SU-DHL-6 (cell line): ENCODE measurements around the gene KCNN2.

Experiments
- EZH2phosphoT487 ChIP-seq: fragments of 200-600 bp; sonication (generic), shearing (Covaris generic); conservative IDR thresholded peaks from 2 replicates; pipeline ENCODE4 v1.6.1; 2018; ENCODE audit warnings: mild to moderate bottlenecking, antibody characterized with exemption, low read length, moderate library complexity, mixed read lengths
- TF ChIP-seq, protein P1 (sequence below): fragments of 200-600 bp; sonication (generic); IDR thresholded peaks from one replicate; pipeline ENCODE4 v1.5.1; 2017; ENCODE audit warnings: antibody characterized with exemption, mild to moderate bottlenecking, low read length, moderate library complexity; ENCODE audit not compliant: insufficient read depth, poor library complexity, severe bottlenecking

DNA sequence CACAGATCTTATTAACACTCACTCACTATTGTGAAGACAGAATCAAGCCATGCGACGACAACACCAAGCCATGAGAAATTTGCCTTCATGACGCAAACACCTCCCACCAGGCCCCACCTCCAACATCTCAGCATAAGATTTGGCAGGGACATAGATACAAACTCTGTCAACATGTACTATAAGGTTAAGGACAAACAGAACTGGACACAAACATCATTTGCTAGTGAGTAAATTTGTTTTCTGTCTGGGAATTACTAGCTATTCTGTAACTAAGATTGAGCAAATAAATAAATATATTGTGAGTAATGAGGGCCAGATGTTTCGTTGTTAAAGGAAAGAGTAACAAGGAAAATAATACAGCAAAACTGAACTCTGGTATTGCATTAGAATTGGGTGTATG, 15.7 kb upstream of the KCNN2 start:
- TF ChIP-seq, protein P1, sequence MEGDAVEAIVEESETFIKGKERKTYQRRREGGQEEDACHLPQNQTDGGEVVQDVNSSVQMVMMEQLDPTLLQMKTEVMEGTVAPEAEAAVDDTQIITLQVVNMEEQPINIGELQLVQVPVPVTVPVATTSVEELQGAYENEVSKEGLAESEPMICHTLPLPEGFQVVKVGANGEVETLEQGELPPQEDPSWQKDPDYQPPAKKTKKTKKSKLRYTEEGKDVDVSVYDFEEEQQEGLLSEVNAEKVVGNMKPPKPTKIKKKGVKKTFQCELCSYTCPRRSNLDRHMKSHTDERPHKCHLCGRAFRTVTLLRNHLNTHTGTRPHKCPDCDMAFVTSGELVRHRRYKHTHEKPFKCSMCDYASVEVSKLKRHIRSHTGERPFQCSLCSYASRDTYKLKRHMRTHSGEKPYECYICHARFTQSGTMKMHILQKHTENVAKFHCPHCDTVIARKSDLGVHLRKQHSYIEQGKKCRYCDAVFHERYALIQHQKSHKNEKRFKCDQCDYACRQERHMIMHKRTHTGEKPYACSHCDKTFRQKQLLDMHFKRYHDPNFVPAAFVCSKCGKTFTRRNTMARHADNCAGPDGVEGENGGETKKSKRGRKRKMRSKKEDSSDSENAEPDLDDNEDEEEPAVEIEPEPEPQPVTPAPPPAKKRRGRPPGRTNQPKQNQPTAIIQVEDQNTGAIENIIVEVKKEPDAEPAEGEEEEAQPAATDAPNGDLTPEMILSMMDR: no peak
- no peak for TF ChIP-seq EZH2phosphoT487
